PC-9 (cell line): ENCODE results near the gene HTR3B. TPM values are rescaled to one million over a fixed set of nuclear protein-coding genes. Genes with fewer than 3 reads are reported as not detected.

Experiments used
- BruUV-seq: library from RNA; stranded (reverse); fragments of 400-500 nt; replicated peaks from 2 replicates; lab custom pipeline; 2021; lab: Mats Ljungman, UMichigan
- CTCF ChIA-PET: fragments of 300-600 bp; sonication (Branson Sonifier 250); formaldehyde crosslinking; loops from one replicate; lab custom pipeline; 2022; ENCODE audit warnings: antibody characterized with exemption; lab: Charles Lee
- POLR2A ChIA-PET: fragments of 300-600 bp; sonication (Branson Sonifier 250); formaldehyde crosslinking; loops from one replicate; lab custom pipeline; 2022; ENCODE audit warnings: antibody characterized with exemption; ENCODE audit not compliant: unreplicated experiment; lab: Charles Lee
- DNase-seq, 2 experiments: peaks; one replicate each; pipeline versions ENCODE4 v3.0.0 to v3.0.0-alpha.2; 2015 to 2022; ENCODE audit warnings: mixed read lengths in 1 of 2
- H2AFZ ChIP-seq: fragments of 200-600 bp; sonication (generic); 2 replicates; pipeline ENCODE4 v1.8.1; 2017; ENCODE audit warnings: antibody characterized with exemption
- H3F3A ChIP-seq: fragments of 200-600 bp; sonication (generic); 2 replicates; pipeline ENCODE4 v1.8.1; 2017; ENCODE audit warnings: antibody characterized with exemption, mild to moderate bottlenecking, low read depth; ENCODE audit not compliant: insufficient read depth
- H3K27ac ChIP-seq: fragments of 200-600 bp; sonication (generic); 2 replicates; pipeline ENCODE4 v1.6.1; 2016; ENCODE audit warnings: mixed run types
- H3K27me3 ChIP-seq: fragments of 200-600 bp; sonication (generic); 2 replicates; pipeline ENCODE4 v1.6.1; 2016; ENCODE audit warnings: low read depth, mixed run types; ENCODE audit not compliant: insufficient read depth
- H3K36me3 ChIP-seq: fragments of 200-600 bp; sonication (generic); 2 replicates; pipeline ENCODE4 v1.6.1; 2016; ENCODE audit warnings: low read depth, mixed run types
- H3K4me1 ChIP-seq: fragments of 200-600 bp; sonication (generic); replicated peaks from 2 replicates; pipeline ENCODE4 v1.6.1; 2016; ENCODE audit warnings: mixed run types; ENCODE audit not compliant: insufficient read depth
- H3K4me2 ChIP-seq: fragments of 200-600 bp; sonication (generic); 2 replicates; pipeline ENCODE4 v1.6.1; 2017; ENCODE audit warnings: mixed run types
- H3K4me3 ChIP-seq: fragments of 200-600 bp; sonication (generic); 2 replicates; pipeline ENCODE4 v1.6.1; 2016; ENCODE audit warnings: mixed run types
- H3K79me2 ChIP-seq: fragments of 200-600 bp; sonication (generic); 2 replicates; pipeline ENCODE4 v1.6.1; 2017; ENCODE audit warnings: low read depth, mixed run types
- H3K9me2 ChIP-seq: fragments of 200-600 bp; sonication (generic); 2 replicates; pipeline ENCODE4 v1.8.1; 2017; ENCODE audit warnings: mild to moderate bottlenecking; ENCODE audit not compliant: insufficient read depth
- H3K9me3 ChIP-seq: fragments of 200-600 bp; sonication (generic); 2 replicates; pipeline ENCODE4 v1.8.1; 2016; ENCODE audit warnings: low read depth; ENCODE audit not compliant: insufficient read depth
- H4K20me1 ChIP-seq: fragments of 200-600 bp; sonication (generic); 2 replicates; pipeline ENCODE4 v1.8.1; 2017; ENCODE audit not compliant: insufficient read depth
- EZH2 ChIP-seq: fragments of 200-600 bp; sonication (generic); IDR thresholded peaks from 2 replicates; pipeline ENCODE4 v1.8.0; 2017; ENCODE audit warnings: antibody characterized with exemption, low read depth
- intact Hi-C: fragments of 100-400 bp; cut with micrococcal nuclease; formaldehyde crosslinking; loops from one replicate; pipeline ENCODE4 v1.10.0; 2022; ENCODE audit not compliant: unreplicated experiment
- total RNA-seq: library from RNA; stranded (reverse); gene quantifications from 2 replicates; pipeline ENCODE4 v1.2.3, GENCODE V29; 2021
- TF ChIP-seq, protein P1 (sequence below): fragments of 200-600 bp; sonication (generic); conservative IDR thresholded peaks from 2 replicates; pipeline ENCODE4 v1.6.1; 2017; ENCODE audit warnings: mixed run types, antibody characterized with exemption, mild to moderate bottlenecking, moderate library complexity

Gene HTR3B
- total RNA-seq, 1 experiment from 2014 or later, result not detected

GRCh38 chr11:113906038-113906437 is 1.4 kb downstream of the HTR3B start:
- no peaks in the 10 kb centered on the region for H3K9me2 ChIP-seq
- H3K4me3 ChIP-seq, result no peak overlapping the region
- H3K9me3 ChIP-seq, result no peaks in the 10 kb centered on the region
- intact Hi-C loops, result no loop called here
- POLR2A ChIA-PET, result no interaction called here
- DNase-seq, result peak in 1 of 2 experiments; percentile 45
- no peak overlapping the region for H3K27ac ChIP-seq
- BruUV-seq, result no TSS peak
- H3K4me1 ChIP-seq, result no peaks in the 10 kb centered on the region
- H4K20me1 ChIP-seq, result no peaks in the 10 kb centered on the region
- TF ChIP-seq, protein P1, sequence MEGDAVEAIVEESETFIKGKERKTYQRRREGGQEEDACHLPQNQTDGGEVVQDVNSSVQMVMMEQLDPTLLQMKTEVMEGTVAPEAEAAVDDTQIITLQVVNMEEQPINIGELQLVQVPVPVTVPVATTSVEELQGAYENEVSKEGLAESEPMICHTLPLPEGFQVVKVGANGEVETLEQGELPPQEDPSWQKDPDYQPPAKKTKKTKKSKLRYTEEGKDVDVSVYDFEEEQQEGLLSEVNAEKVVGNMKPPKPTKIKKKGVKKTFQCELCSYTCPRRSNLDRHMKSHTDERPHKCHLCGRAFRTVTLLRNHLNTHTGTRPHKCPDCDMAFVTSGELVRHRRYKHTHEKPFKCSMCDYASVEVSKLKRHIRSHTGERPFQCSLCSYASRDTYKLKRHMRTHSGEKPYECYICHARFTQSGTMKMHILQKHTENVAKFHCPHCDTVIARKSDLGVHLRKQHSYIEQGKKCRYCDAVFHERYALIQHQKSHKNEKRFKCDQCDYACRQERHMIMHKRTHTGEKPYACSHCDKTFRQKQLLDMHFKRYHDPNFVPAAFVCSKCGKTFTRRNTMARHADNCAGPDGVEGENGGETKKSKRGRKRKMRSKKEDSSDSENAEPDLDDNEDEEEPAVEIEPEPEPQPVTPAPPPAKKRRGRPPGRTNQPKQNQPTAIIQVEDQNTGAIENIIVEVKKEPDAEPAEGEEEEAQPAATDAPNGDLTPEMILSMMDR, result 0 out of 2 replicates have a peak, but pooled peaks have one; percentile 36
- TF ChIP-seq EZH2, result no peak
- no peaks in the 10 kb centered on the region for H3K36me3 ChIP-seq
- no peaks in the 10 kb centered on the region for H3K79me2 ChIP-seq
- CTCF ChIA-PET, result no interaction called here
- H3K4me2 ChIP-seq, result no peak overlapping the region
- H3F3A ChIP-seq, result no peaks in the 10 kb centered on the region
- H2AFZ ChIP-seq, result no peak overlapping the region
- H3K27me3 ChIP-seq, result peaks cover 98% of the 10 kb centered on the region

- no peak overlapping the region for H3K27ac ChIP-seq
- H3K4me3 ChIP-seq, result no peak overlapping the region
- CTCF ChIA-PET, result no interaction called here
- no peak for TF ChIP-seq EZH2
- TF ChIP-seq, protein P1, result peak; percentile 18; the same call in 1 of the 2 replicates
- no peaks in the 10 kb centered on the region for H3K4me1 ChIP-seq
- DNase-seq, result no peak
- peaks cover 98% of the 10 kb centered on the region for H3K27me3 ChIP-seq
- H3K9me2 ChIP-seq, result no peaks in the 10 kb centered on the region
- H3K36me3 ChIP-seq, result no peaks in the 10 kb centered on the region
- intact Hi-C loops, result no loop called here
- POLR2A ChIA-PET, result no interaction called here
- no peak overlapping the region for H2AFZ ChIP-seq
- no peaks in the 10 kb centered on the region for H3F3A ChIP-seq
- no peak overlapping the region for H3K4me2 ChIP-seq
- H4K20me1 ChIP-seq, result no peaks in the 10 kb centered on the region
- BruUV-seq, result no TSS peak
- no peaks in the 10 kb centered on the region for H3K9me3 ChIP-seq
- H3K79me2 ChIP-seq, result no peaks in the 10 kb centered on the region
These were observed 1.9 kb downstream of the HTR3B start for GRCh38 chr11:113906516-113906915.

DNA sequence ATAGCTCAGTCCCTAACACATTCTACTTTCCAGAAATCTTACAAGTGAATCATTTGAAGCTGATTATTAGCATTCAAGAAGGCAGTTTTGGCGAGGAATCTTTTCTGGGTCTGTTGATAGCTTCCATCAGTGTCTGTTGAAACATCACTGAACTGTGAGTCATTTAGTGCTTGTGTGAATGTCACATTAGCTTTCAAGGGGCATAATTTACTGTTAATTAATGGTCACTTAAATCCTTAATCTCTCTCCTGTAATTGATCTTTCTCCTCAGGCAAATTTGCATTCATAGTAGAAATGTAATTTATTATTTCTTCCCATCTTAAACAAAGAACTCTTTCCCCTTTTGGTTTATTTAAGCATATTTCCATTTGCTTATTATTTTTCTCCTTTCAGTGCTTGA is 2.6 kb downstream of the HTR3B start:
- Histone ChIP-seq H2AFZ (no peak overlapping the region), H3K27ac (no peak overlapping the region), H3K36me3 (no peaks in the 10 kb centered on the region), H3K27me3 (peaks cover 98% of the 10 kb centered on the region), H3F3A (no peaks in the 10 kb centered on the region), H3K9me3 (no peaks in the 10 kb centered on the region), H3K4me2 (no peak overlapping the region), H3K4me3 (no peak overlapping the region), H3K79me2 (no peaks in the 10 kb centered on the region), H3K4me1 (no peaks in the 10 kb centered on the region), H3K9me2 (no peaks in the 10 kb centered on the region), H4K20me1 (no peaks in the 10 kb centered on the region)
- TF ChIP-seq EZH2, result no peak
- TF ChIP-seq, protein P1, result no peak
- intact Hi-C loops, result no loop called here
- no TSS peak for BruUV-seq
- POLR2A ChIA-PET, result no interaction called here
- no peak for DNase-seq
- CTCF ChIA-PET, result no interaction called here
